Mesendoderm (in vitro differentiated cells): ENCODE measurements around the gene DMBX1.

Experiments
- DNase-seq: peaks from one replicate; pipeline ENCODE4 v3.0.0; 2013
- H2AK5ac ChIP-seq: 2 replicates; pipeline ENCODE4 v1.6.1; 2013; ENCODE audit warnings: low read length, inconsistent platforms
- H2BK120ac ChIP-seq: 2 replicates; pipeline ENCODE4 v1.6.1; 2013; ENCODE audit warnings: low read depth, mild to moderate bottlenecking, low read length, moderate library complexity, mixed read lengths
- H2BK15ac ChIP-seq: replicated peaks from 2 replicates; pipeline ENCODE4 v1.6.1; 2013; ENCODE audit warnings: low read depth, mild to moderate bottlenecking, moderate library complexity
- H2BK5ac ChIP-seq: 2 replicates; pipeline ENCODE4 v1.6.1; 2013; ENCODE audit warnings: low read length, inconsistent platforms
- H3K18ac ChIP-seq: 2 replicates; pipeline ENCODE4 v1.6.1; 2013; ENCODE audit warnings: mild to moderate bottlenecking, low read length, mixed read lengths
- H3K23ac ChIP-seq: one replicate; pipeline ENCODE4 v1.6.1; 2013; ENCODE audit warnings: low read length
- H3K27ac ChIP-seq: 2 replicates; pipeline ENCODE4 v1.5.1; 2013; ENCODE audit warnings: low read depth, mild to moderate bottlenecking, inconsistent platforms, low read length, moderate library complexity
- H3K27me3 ChIP-seq: 2 replicates; pipeline ENCODE4 v1.6.1; 2013; ENCODE audit warnings: low read length, control low read depth, mild to moderate bottlenecking, inconsistent platforms; ENCODE audit not compliant: insufficient read depth, poor library complexity
- H3K36me3 ChIP-seq: 2 replicates; pipeline ENCODE4 v1.6.1; 2013; ENCODE audit warnings: low read length, inconsistent platforms; ENCODE audit not compliant: control insufficient read depth, insufficient read depth
- H3K4ac ChIP-seq: one replicate; pipeline ENCODE4 v1.6.1; 2013; ENCODE audit warnings: low read depth, mild to moderate bottlenecking, low read length, moderate library complexity
- H3K4me1 ChIP-seq: 2 replicates; pipeline ENCODE4 v1.6.1; 2013; ENCODE audit warnings: low read depth, low read length, inconsistent platforms; ENCODE audit not compliant: control insufficient read depth
- H3K4me2 ChIP-seq: 2 replicates; pipeline ENCODE4 v1.6.1; 2013; ENCODE audit warnings: low read length
- H3K4me3 ChIP-seq: 2 replicates; pipeline ENCODE4 v1.5.1; 2013; ENCODE audit warnings: mild to moderate bottlenecking, low read length
- H3K56ac ChIP-seq: one replicate; pipeline ENCODE4 v1.6.1; 2013; ENCODE audit warnings: low read length
- H3K79me1 ChIP-seq: 2 replicates; pipeline ENCODE4 v1.6.1; 2013; ENCODE audit warnings: low read length, inconsistent platforms
- H3K79me2 ChIP-seq: 2 replicates; pipeline ENCODE4 v1.6.1; 2013; ENCODE audit warnings: mild to moderate bottlenecking, low read length; ENCODE audit not compliant: control insufficient read depth, insufficient read depth
- H3K9ac ChIP-seq: 2 replicates; pipeline ENCODE4 v1.6.1; 2013; ENCODE audit warnings: low read length, inconsistent platforms
- H4K5ac ChIP-seq: one replicate; pipeline ENCODE4 v1.6.1; 2013; ENCODE audit warnings: low read length
- H4K8ac ChIP-seq: one replicate; pipeline ENCODE4 v1.6.1; 2013; ENCODE audit warnings: low read depth, mild to moderate bottlenecking, control low read depth, low read length, moderate library complexity
- WGBS: extraction: QIAGEN DNeasy Blood & Tissue Kit; methylation state at CpG from one replicate; pipeline ENCODE4 v1.1.7; 2013; ENCODE audit warnings: low lambda C conversion rate, missing lambda C conversion rate; ENCODE audit not compliant: insufficient coverage; ENCODE audit errors: extremely low coverage; 5-methylcytosine and 5-hydroxymethylcytosine counted together

DMBX1 gene

GRCh38 chr1:46451948-46452930 is 37.4 kb upstream of the DMBX1 start:
- H3K4me1 ChIP-seq: no peaks in the 10 kb centered on the region
- H2AK5ac ChIP-seq: no peak overlapping the region
- H3K4me2 ChIP-seq: no peak overlapping the region
- H3K79me1 ChIP-seq: no peaks in the 10 kb centered on the region
- H2BK120ac ChIP-seq: no peak overlapping the region
- no peak overlapping the region for H3K27ac ChIP-seq
- H2BK15ac ChIP-seq: no peak overlapping the region
- peaks cover 64% of the 10 kb centered on the region for H3K27me3 ChIP-seq
- no peak overlapping the region for H3K18ac ChIP-seq
- no peak overlapping the region for H4K5ac ChIP-seq
- H3K9ac ChIP-seq: no peak overlapping the region
- no peaks in the 10 kb centered on the region for H3K79me2 ChIP-seq
- no peak overlapping the region for H3K23ac ChIP-seq
- DNase-seq: no peak
- no peak overlapping the region for H3K56ac ChIP-seq
- H3K4ac ChIP-seq: no peak overlapping the region
- H2BK5ac ChIP-seq: no peak overlapping the region
- H3K4me3 ChIP-seq: no peak overlapping the region
- no peak overlapping the region for H4K8ac ChIP-seq
- no peaks in the 10 kb centered on the region for H3K36me3 ChIP-seq
- no CpG with 5 or more reads among the region's 5 CpGs for WGBS

- no peak overlapping the region for H3K27ac ChIP-seq
- no peaks in the 10 kb centered on the region for H3K4me1 ChIP-seq
- H3K23ac ChIP-seq: no peak overlapping the region
- H4K8ac ChIP-seq: no peak overlapping the region
- no peak overlapping the region for H3K18ac ChIP-seq
- no peak overlapping the region for H2BK5ac ChIP-seq
- no peak overlapping the region for H2BK15ac ChIP-seq
- H3K9ac ChIP-seq: no peak overlapping the region
- H2AK5ac ChIP-seq: no peak overlapping the region
- H4K5ac ChIP-seq: no peak overlapping the region
- H3K4me3 ChIP-seq: no peak overlapping the region
- no peak for DNase-seq
- H3K4me2 ChIP-seq: no peak overlapping the region
- no peak overlapping the region for H3K4ac ChIP-seq
- H2BK120ac ChIP-seq: no peak overlapping the region
- no peaks in the 10 kb centered on the region for H3K79me1 ChIP-seq
- WGBS: no CpG with 5 or more reads among the region's 15 CpGs
- H3K56ac ChIP-seq: no peak overlapping the region
- H3K27me3 ChIP-seq: peaks cover 57% of the 10 kb centered on the region
- H3K36me3 ChIP-seq: no peaks in the 10 kb centered on the region
- no peaks in the 10 kb centered on the region for H3K79me2 ChIP-seq
These were observed 36.7 kb upstream of the DMBX1 start for GRCh38 chr1:46452931-46453325.

DNA sequence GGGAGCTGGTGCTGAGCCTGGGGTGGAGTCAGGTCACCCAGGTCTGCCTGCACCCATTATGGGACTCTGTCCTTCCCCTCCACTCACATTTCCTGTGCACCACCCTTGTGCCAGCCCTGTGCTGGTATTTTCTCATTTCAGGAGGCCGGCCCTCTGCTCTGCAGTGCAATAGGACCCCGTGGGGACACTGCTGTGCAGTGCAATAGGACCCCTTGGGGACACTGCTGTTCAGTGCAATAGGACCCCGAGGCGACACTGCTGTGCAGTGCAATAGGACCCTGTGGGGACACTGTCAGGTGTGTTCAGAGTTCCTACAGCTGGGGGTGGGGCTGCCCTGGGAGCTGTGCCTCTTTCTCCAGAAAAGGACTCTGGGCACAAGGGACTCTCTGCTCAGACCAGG is 36.2 kb upstream of the DMBX1 start:
- Histone ChIP-seq H4K8ac (no peak overlapping the region), H3K79me1 (no peaks in the 10 kb centered on the region), H2BK15ac (no peak overlapping the region), H3K27me3 (peaks cover 53% of the 10 kb centered on the region), H3K27ac (no peak overlapping the region), H3K79me2 (no peaks in the 10 kb centered on the region), H2AK5ac (no peak overlapping the region), H3K56ac (no peak overlapping the region), H4K5ac (no peak overlapping the region), H2BK5ac (no peak overlapping the region), H3K18ac (no peak overlapping the region), H3K4me1 (no peaks in the 10 kb centered on the region), H3K36me3 (no peaks in the 10 kb centered on the region), H2BK120ac (no peak overlapping the region), H3K4me3 (no peak overlapping the region), H3K23ac (no peak overlapping the region), H3K9ac (no peak overlapping the region), H3K4me2 (no peak overlapping the region), H3K4ac (no peak overlapping the region)
- DNase-seq: no peak
- WGBS: no CpG with 5 or more reads among the region's 4 CpGs

DNA sequence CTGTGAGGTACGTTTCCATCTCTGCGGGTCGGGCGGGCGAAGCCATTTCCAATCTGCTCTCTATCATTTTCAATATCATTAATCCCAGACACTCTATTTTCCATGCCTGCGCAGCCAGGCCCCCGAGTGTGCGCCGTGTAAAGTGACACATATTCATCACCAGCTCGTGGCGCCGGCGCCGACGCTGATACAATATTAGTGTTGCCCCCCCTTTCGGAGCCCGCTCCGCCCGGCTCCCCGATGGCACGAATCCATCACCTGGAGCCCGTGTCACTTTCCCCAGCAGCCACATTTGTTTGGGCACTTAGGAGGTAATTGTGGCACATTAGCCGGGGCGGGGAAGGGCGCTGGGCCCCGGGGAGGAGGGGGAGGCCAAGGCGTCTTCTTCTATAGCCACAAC is 33.7 kb upstream of the DMBX1 start:
- Histone ChIP-seq H3K23ac (no peak overlapping the region), H4K8ac (no peak overlapping the region), H3K27ac (no peak overlapping the region), H3K56ac (no peak overlapping the region), H3K79me1 (no peaks in the 10 kb centered on the region), H3K18ac (no peak overlapping the region), H4K5ac (no peak overlapping the region), H2BK15ac (no peak overlapping the region), H3K27me3 (peaks cover 29% of the 10 kb centered on the region), H3K4ac (no peak overlapping the region), H2BK5ac (no peak overlapping the region), H3K4me1 (no peaks in the 10 kb centered on the region), H3K4me2 (no peak overlapping the region), H3K79me2 (no peaks in the 10 kb centered on the region), H3K4me3 (no peak overlapping the region), H2BK120ac (no peak overlapping the region), H3K9ac (no peak overlapping the region), H3K36me3 (no peaks in the 10 kb centered on the region), H2AK5ac (no peak overlapping the region)
- no CpG with 5 or more reads among the region's 27 CpGs for WGBS
- DNase-seq: no peak

DNA sequence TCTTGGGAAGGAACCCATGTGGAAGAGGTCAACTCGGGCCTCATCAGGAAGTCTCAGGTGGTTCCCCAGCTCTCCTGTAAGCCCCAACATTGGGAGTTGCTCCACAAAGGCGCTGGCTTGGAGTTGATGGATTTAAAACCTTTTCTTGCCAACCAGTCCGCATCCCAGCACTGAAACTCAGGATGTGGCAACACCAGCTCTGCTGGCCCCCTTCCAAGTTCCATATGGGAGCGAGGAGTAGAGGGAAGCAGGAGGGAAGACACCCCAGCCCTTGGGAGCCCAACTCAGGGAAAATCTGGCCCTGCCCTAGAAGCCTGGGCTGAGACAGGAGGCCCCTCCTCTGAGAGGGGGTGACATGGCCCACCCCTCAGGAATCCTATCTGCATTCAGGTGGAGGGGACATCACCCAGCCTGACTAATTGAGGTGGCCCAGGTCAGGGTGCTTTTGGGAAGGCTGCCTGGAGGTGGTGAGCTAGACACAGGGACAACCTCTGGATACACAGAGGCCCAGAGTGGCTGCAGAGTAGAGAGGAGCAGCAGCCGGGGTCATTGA is 33.1 kb upstream of the DMBX1 start:
- Histone ChIP-seq H3K4me3 (no peak overlapping the region), H3K27me3 (peaks cover 24% of the 10 kb centered on the region), H3K18ac (no peak overlapping the region), H3K23ac (no peak overlapping the region), H4K5ac (no peak overlapping the region), H3K36me3 (no peaks in the 10 kb centered on the region), H3K79me2 (no peaks in the 10 kb centered on the region), H3K79me1 (no peaks in the 10 kb centered on the region), H2BK15ac (no peak overlapping the region), H3K9ac (no peak overlapping the region), H3K27ac (no peak overlapping the region), H4K8ac (no peak overlapping the region), H2BK5ac (no peak overlapping the region), H3K4me2 (no peak overlapping the region), H2AK5ac (no peak overlapping the region), H3K4ac (no peak overlapping the region), H3K4me1 (peaks cover 2% of the 10 kb centered on the region), H3K56ac (no peak overlapping the region), H2BK120ac (no peak overlapping the region)
- WGBS: no CpG with 5 or more reads among the region's 5 CpGs
- DNase-seq: no peak
